PC-9 (cell line): Measurements from ENCODE around the gene UNC13C. TPM values are rescaled to one million over a fixed set of nuclear protein-coding genes. Genes with fewer than 3 reads are reported as not detected.

Source experiments
- BruUV-seq: library from RNA; stranded (reverse); fragments of 400-500 nt; replicated peaks from 2 replicates; lab custom pipeline; 2021; lab: Mats Ljungman, UMichigan
- CTCF ChIA-PET: fragments of 300-600 bp; sonication (Branson Sonifier 250); formaldehyde crosslinking; loops from one replicate; lab custom pipeline; 2022; ENCODE audit warnings: antibody characterized with exemption; lab: Charles Lee
- POLR2A ChIA-PET: fragments of 300-600 bp; sonication (Branson Sonifier 250); formaldehyde crosslinking; loops from one replicate; lab custom pipeline; 2022; ENCODE audit warnings: antibody characterized with exemption; ENCODE audit not compliant: unreplicated experiment; lab: Charles Lee
- DNase-seq, 2 experiments: peaks; one replicate each; pipeline versions ENCODE4 v3.0.0 to v3.0.0-alpha.2; 2015 to 2022; ENCODE audit warnings: mixed read lengths in 1 of 2
- H2AFZ ChIP-seq: fragments of 200-600 bp; sonication (generic); 2 replicates; pipeline ENCODE4 v1.8.1; 2017; ENCODE audit warnings: antibody characterized with exemption
- H3F3A ChIP-seq: fragments of 200-600 bp; sonication (generic); 2 replicates; pipeline ENCODE4 v1.8.1; 2017; ENCODE audit warnings: antibody characterized with exemption, mild to moderate bottlenecking, low read depth; ENCODE audit not compliant: insufficient read depth
- H3K27ac ChIP-seq: fragments of 200-600 bp; sonication (generic); 2 replicates; pipeline ENCODE4 v1.6.1; 2016; ENCODE audit warnings: mixed run types
- H3K27me3 ChIP-seq: fragments of 200-600 bp; sonication (generic); 2 replicates; pipeline ENCODE4 v1.6.1; 2016; ENCODE audit warnings: low read depth, mixed run types; ENCODE audit not compliant: insufficient read depth
- H3K36me3 ChIP-seq: fragments of 200-600 bp; sonication (generic); 2 replicates; pipeline ENCODE4 v1.6.1; 2016; ENCODE audit warnings: low read depth, mixed run types
- H3K4me1 ChIP-seq: fragments of 200-600 bp; sonication (generic); replicated peaks from 2 replicates; pipeline ENCODE4 v1.6.1; 2016; ENCODE audit warnings: mixed run types; ENCODE audit not compliant: insufficient read depth
- H3K4me2 ChIP-seq: fragments of 200-600 bp; sonication (generic); 2 replicates; pipeline ENCODE4 v1.6.1; 2017; ENCODE audit warnings: mixed run types
- H3K4me3 ChIP-seq: fragments of 200-600 bp; sonication (generic); 2 replicates; pipeline ENCODE4 v1.6.1; 2016; ENCODE audit warnings: mixed run types
- H3K79me2 ChIP-seq: fragments of 200-600 bp; sonication (generic); 2 replicates; pipeline ENCODE4 v1.6.1; 2017; ENCODE audit warnings: low read depth, mixed run types
- H3K9me2 ChIP-seq: fragments of 200-600 bp; sonication (generic); 2 replicates; pipeline ENCODE4 v1.8.1; 2017; ENCODE audit warnings: mild to moderate bottlenecking; ENCODE audit not compliant: insufficient read depth
- H3K9me3 ChIP-seq: fragments of 200-600 bp; sonication (generic); 2 replicates; pipeline ENCODE4 v1.8.1; 2016; ENCODE audit warnings: low read depth; ENCODE audit not compliant: insufficient read depth
- H4K20me1 ChIP-seq: fragments of 200-600 bp; sonication (generic); 2 replicates; pipeline ENCODE4 v1.8.1; 2017; ENCODE audit not compliant: insufficient read depth
- CTCF ChIP-seq: fragments of 200-600 bp; sonication (generic); conservative IDR thresholded peaks from 2 replicates; pipeline ENCODE4 v1.6.1; 2017; ENCODE audit warnings: mixed run types, antibody characterized with exemption, mild to moderate bottlenecking, moderate library complexity
- EZH2 ChIP-seq: fragments of 200-600 bp; sonication (generic); IDR thresholded peaks from 2 replicates; pipeline ENCODE4 v1.8.0; 2017; ENCODE audit warnings: antibody characterized with exemption, low read depth
- intact Hi-C: fragments of 100-400 bp; cut with micrococcal nuclease; formaldehyde crosslinking; loops from one replicate; pipeline ENCODE4 v1.10.0; 2022; ENCODE audit not compliant: unreplicated experiment
- total RNA-seq: library from RNA; stranded (reverse); gene quantifications from 2 replicates; pipeline ENCODE4 v1.2.3, GENCODE V29; 2021

Gene UNC13C
- total RNA-seq, 1 experiment from 2014 or later: not detected

DNA sequence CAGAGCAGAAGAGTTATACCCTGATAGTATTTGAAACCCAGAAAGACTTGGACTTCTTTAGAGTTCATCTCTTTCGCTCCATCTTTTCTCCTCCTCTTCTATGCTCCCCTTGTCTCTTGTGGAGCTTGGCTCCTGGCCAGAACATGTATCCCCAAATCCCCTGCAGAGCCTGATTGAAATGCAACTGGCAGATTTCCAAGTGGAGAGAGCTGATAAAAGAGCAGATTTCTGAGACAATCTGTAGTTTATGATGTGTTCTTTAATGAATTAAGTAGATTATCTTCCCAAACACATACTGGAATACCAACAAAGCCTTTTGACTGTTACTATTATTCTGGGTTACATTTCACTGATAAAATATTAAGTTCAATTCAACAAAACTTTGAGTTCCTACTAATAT lies 33.4 kb downstream of the UNC13C start:
- no peak for DNase-seq
- Histone ChIP-seq H4K20me1 (no peaks in the 10 kb centered on the region), H2AFZ (no peak overlapping the region), H3K79me2 (no peaks in the 10 kb centered on the region), H3K9me3 (no peaks in the 10 kb centered on the region), H3F3A (no peaks in the 10 kb centered on the region), H3K36me3 (no peaks in the 10 kb centered on the region), H3K4me3 (no peak overlapping the region), H3K4me1 (no peaks in the 10 kb centered on the region), H3K4me2 (no peak overlapping the region), H3K9me2 (no peaks in the 10 kb centered on the region), H3K27me3 (no peaks in the 10 kb centered on the region), H3K27ac (no peak overlapping the region)
- ChIA-PET CTCF (no interaction called here), POLR2A (no interaction called here)
- no peak for TF ChIP-seq EZH2
- TF ChIP-seq CTCF: no peak
- BruUV-seq: no TSS peak
- intact Hi-C loops: no loop called here

DNA sequence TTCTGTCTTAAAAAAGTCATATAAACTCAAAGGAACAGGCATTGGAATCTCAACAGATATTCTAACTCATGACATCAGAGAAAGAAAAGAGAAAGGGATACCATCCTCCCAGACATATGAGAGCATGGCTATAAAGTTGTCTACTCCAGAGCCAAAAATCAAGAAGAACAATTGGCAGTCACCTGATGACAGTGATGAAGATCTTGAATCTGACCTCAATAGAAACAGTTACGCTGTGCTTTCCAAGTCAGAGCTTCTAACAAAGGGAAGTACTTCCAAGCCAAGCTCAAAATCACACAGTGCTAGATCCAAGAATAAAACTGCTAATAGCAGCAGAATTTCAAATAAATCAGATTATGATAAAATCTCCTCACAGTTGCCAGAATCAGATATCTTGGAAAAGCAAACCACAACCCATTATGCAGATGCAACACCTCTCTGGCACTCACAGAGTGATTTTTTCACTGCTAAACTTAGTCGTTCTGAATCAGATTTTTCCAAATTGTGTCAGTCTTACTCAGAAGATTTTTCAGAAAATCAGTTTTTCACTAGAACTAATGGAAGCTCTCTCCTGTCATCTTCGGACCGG lies 35.9 kb downstream of the UNC13C start:
- POLR2A ChIA-PET: no interaction called here
- CTCF ChIA-PET: no interaction called here
- no peaks in the 10 kb centered on the region for H3K27me3 ChIP-seq
- H3K79me2 ChIP-seq: no peaks in the 10 kb centered on the region
- no peaks in the 10 kb centered on the region for H3K9me3 ChIP-seq
- H3K36me3 ChIP-seq: no peaks in the 10 kb centered on the region
- no peaks in the 10 kb centered on the region for H3F3A ChIP-seq
- no peaks in the 10 kb centered on the region for H3K9me2 ChIP-seq
- no TSS peak for BruUV-seq
- H3K4me1 ChIP-seq: no peaks in the 10 kb centered on the region
- H3K4me2 ChIP-seq: no peak overlapping the region
- no peak overlapping the region for H3K4me3 ChIP-seq
- TF ChIP-seq CTCF (no peak), EZH2 (no peak)
- no peak overlapping the region for H2AFZ ChIP-seq
- H4K20me1 ChIP-seq: no peaks in the 10 kb centered on the region
- no peak for DNase-seq
- intact Hi-C loops: no loop called here
- no peak overlapping the region for H3K27ac ChIP-seq

DNA sequence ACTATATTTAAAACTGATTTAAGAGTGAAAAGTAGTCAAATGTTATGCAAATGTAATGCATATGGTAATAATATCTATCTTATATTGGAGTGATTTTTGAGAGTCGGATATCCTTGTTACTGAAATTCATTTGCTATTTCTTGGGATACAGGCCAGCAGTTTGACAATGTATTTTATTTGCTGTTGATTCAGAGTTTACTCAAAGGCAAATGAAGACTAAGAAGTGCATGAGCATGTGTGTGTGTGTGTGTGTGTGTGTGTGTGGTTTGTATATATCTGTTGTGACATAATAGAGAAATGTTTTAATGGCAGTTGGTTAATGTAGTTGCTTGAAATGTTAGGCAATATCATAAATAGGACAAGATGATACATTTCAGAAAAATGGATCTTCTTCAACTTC lies 39.0 kb downstream of the UNC13C start:
- no peaks in the 10 kb centered on the region for H3K79me2 ChIP-seq
- H3K4me3 ChIP-seq: no peak overlapping the region
- no peaks in the 10 kb centered on the region for H3K36me3 ChIP-seq
- no peak overlapping the region for H3K4me2 ChIP-seq
- ChIA-PET CTCF (no interaction called here), POLR2A (no interaction called here)
- TF ChIP-seq CTCF: no peak
- no peak for TF ChIP-seq EZH2
- no peaks in the 10 kb centered on the region for H4K20me1 ChIP-seq
- BruUV-seq: no TSS peak
- no peaks in the 10 kb centered on the region for H3K9me2 ChIP-seq
- H2AFZ ChIP-seq: no peak overlapping the region
- intact Hi-C loops: no loop called here
- no peaks in the 10 kb centered on the region for H3F3A ChIP-seq
- no peaks in the 10 kb centered on the region for H3K27me3 ChIP-seq
- DNase-seq: no peak
- H3K4me1 ChIP-seq: no peaks in the 10 kb centered on the region
- H3K9me3 ChIP-seq: no peaks in the 10 kb centered on the region
- H3K27ac ChIP-seq: no peak overlapping the region
